GM21786 (cell line): ENCODE results near the gene SLC39A7.

Experiments
- ATAC-seq: cut with Tn5 transposase; IDR thresholded peaks from one replicate; pipeline ENCODE4 v1.9.1; 2021; ENCODE audit not compliant: unreplicated experiment

Gene SLC39A7

DNA sequence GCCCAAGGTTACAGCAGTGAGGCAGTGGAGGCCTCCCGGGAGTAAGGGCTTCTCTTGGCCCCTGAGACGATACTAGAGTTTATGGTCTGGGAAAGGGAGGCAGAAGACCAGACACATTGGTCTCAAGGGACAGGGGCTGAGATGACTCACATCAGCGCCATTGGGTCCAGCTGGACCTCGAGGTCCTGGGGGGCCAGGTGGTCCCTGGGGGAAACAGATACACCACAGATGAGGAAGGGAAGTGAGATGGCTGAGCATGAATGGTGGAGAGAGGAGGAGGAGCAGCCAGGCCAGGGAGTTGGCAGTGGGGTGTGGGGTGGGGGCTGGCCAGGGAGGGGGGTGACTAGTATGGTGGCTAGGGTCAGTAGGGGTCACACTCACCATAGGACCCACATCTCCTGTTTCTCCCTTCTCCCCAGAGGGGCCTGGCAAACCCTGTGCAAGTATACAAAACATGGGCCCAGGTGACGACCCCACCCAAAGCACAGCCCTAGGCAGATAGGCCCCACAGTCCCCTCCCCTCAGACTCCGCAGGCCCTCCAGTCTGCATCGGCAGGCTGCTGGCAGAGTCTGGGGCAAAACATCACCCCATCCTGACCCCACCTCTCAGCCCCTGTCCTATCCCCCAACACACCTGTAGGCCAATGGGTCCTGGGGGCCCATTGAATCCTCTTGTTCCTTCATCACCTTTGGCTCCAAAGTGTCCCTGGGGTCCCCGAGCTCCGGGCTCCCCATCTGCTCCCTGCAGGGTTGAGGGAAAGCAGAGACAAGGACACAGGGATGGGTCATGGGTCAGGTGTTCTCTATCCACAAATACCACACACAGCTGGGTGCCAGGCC, 30.3 kb upstream of the SLC39A7 start:
- ATAC-seq: no peak

DNA sequence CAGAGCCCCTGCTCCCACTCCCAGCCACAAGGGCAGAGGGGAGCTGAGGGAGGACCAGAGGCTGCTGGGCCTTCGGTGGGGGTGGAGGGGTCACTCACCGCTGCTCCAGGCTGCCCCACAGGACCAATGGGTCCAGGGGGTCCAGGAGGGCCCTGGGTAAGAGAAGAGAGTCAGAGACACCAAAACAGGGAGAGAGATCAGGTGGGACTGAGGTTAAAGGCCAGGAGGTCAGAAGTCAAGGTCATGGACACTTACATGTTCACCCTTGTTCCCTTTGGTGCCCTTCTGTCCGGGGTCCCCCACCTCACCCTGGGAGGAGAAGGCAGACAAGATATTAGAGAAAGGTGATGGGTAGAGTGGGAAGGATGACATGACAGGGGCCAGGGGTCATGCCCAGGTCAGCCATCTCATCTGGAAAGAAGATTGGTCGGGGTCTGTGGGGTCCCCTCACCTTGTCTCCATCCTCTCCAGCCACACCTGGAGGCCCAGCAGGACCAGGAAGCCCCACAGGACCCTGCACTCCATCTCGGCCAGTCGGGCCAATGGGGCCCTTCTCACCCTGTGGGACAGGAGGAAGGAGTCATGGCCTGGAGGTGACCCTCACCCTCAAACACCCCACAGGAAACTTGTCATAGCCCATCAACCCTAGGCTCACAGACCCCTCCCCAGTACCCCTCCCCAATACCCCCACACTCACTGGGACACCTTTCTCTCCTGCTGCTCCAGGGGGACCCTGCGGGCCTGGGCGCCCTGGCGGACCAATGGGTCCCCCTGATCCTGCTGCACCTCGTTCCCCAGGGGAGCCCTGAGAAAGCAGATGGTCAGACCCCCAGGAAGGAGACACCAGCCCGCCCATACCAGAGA, 29.4 kb upstream of the SLC39A7 start:
- ATAC-seq: no peak

DNA sequence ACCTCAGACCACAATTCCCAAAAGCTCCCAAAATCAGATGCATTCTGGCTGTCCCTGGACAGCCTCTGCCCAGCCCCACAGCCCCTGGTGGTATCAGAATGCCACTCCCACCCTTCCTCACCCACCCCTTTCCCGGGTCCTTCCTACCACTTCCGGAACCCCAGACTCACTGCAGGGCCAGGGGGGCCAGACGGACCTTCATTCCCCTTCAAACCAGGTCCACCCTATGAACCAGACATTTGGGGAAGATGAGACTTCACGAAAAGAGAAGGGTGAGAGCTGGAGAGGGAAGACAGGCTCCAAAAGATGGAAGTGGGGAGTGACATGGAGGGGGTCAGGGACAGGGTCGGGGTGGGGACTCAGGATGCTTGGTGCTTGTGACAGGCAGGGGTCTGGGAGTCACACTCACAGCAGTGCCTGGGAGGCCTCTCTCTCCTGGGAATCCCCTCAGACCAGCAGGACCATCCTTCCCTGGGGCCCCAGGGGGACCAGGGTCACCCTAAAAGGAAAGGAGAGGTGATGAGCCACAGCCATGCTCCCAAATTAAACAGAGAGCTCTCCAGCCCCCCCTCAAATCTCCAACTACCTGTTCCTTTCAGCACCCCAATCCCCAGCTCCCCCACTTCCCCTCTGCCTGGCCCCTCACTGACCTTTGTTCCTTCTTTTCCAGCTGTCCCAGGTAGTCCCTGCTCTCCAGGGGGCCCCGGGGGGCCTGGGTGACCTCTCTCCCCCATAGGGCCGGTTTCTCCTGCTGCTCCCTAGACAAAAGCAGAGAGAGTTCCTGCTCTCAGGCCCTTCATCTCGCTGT, 28.6 kb upstream of the SLC39A7 start:
- no peak for ATAC-seq

DNA sequence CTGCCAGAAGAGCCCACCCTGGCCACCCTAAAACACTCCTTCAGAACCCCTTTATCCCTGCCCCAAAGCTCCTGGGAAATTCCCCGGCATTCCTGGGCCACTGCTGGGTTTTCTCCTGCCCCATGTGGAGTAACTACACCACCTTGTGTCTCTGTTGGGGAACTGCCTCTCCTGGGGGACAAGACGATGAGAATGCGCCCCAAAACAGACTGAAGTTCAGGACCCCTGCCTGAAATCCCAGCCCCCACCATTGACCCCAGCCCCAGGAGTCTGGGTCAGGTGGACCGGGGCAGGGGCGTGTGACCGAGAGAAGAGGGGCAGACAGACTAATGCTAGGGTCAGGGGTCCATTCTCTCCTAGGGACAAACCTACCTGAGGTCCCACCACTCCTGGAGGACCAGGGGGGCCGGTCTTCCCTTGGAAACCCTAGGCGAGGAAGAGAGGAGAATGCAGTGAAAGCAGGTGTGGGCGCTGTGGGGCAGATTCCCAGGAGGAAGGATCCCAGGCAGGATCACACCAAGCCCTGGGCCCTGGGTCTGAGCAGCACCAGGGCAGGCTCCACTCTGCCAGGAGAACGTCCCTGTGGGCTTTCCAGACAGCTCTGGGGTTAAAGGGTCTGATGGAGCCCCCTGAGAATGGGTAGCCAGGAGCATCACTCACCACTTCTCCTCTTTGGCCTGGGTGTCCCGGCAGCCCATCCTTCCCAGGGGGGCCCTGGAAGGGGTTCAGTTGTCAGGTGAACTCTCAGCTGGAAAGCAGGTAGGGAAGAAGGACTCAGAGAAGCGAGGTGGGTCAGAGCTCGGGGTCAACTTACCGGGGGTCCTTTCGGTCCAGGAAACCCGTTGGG, 27.8 kb upstream of the SLC39A7 start:
- no peak for ATAC-seq

DNA sequence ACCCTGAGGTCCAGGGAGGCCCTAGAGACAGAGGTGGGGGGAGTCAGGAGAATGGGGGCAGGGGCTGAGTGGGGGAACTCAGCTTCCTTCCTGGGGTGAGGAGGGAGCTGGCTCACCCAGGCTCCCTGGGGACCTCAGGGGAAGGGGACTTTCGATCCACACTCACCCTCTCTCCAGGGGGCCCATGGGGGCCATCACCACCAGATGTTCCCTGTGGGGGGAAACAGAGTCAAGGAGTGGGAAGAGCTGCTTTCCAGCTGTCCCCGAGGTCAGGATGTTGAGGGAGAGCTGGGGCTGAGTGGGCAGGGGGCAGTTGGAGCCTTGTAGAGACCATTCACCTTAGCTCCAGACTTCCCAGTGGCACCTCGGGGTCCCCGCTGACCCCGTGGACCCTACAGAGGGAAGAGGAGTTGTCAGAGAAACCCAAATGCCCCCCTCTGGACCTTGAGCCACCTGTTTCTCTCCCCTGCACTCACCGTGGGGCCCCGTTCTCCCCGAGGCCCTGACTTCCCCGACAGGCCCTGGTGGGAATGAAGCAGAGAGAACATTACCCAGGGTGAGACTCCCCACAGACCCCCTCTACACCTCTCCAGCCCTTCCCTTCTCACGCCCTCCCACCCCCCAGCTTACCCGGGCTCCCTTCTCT, 27.0 kb upstream of the SLC39A7 start:
- ATAC-seq: no peak

DNA sequence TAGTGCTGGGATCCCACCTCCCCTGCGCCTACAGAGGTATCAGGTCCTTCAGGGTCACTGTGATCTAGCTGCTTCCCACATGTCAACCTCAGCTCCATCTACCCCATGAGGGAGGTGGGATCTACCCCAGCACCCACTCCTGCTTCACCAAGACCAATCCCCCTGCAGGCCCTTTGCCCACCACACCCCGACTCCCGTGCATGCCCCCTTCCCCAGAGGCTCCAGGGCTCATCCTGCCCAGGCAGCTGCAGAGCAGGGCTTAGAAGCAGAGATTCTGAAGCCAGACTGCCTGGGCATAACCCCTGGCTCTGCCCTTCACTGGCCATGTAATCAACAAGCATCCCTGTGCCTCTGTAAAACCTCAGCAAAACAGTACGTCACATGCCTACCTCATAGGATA, 25.9 kb upstream of the SLC39A7 start:
- ATAC-seq: no peak

DNA sequence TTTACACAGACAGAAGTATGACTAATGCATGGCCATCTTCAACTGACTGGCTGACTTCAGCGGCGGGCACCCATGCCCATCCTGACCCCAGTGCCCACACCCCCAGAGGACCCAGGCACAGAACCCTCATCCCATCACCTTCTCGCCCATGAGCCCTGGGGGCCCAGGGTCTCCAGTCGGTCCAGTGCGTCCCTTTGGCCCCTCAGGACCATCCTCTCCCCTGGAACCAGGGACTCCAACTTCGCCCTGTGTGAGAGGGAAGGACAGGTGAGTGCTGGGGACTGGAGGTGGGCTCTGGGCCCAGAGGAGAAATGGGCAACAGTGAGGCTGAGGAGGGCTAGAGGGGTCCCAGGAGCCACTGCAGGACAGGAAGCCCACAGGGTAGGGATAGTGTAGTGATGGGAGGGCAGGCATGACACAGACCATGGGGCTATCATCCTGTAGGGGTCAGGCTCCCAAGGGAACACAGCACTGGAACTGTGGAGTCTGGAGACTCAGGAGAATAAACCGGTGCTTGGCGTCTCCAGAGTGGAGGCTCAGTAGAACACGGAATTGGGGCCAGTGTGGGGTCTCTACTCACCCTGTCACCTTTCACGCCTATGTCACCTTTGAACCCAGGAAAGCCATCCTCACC, 25.1 kb upstream of the SLC39A7 start:
- no peak for ATAC-seq

DNA sequence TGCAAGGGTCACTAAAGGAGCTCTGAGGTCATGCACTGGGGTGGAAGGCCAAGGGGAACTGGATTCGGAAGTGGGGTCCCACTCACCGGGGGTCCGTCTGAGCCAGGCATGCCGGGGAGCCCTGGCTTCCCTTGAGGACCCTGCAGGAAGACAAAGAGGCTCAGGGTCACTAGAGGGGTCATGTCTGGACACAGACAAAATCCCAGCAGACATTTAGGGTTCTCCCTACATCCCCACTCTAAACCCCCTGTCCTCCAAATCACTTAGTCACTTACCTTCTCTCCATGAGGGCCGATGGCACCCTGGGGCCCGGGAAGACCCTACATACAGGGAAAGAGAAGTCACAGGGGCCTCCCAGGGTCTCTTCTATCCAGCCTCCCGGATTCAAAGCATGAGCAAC, 23.8 kb upstream of the SLC39A7 start:
- no peak for ATAC-seq

DNA sequence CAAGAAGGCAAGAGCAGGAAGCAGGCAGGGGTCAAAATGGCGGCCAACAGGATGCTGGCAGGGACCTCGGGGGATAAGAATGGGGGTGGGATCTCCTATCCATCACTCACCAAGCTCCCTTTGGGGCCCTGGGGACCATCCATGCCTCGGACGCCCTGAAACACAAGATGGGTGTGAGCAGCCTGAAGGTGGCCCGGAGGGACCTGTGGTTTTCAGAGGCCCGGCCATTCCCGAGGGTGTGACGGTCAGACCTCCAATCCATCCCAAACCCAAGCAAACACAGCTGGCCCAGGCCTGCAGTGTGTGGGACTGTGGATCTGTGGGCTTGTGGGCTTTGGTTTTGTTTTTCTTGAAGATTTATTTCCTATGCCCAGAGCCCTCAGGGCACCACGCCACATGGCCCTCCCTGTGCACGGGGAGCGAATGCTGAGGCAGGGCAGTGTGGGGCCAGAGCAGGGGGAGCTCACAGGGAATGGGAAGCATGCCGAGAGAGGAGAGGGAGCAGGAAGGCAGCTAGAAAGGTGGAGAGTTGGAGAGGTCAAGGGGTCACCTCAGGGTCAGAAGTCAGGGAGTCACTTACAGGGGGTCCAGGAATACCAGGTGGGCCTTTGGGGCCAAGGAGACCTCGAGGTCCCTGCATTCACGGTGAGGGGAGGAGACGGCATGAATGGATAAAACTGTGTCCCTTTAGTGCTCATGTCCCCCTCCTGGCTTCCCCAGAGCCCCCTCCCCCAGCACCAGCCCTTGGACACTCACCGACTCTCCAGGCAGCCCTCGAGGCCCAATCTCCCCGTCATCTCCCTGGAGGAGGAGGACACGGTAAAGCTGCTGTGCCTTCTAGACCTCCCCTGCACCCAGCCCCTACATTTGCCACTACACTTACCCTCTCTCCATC, 22.9 kb upstream of the SLC39A7 start:
- no peak for ATAC-seq

DNA sequence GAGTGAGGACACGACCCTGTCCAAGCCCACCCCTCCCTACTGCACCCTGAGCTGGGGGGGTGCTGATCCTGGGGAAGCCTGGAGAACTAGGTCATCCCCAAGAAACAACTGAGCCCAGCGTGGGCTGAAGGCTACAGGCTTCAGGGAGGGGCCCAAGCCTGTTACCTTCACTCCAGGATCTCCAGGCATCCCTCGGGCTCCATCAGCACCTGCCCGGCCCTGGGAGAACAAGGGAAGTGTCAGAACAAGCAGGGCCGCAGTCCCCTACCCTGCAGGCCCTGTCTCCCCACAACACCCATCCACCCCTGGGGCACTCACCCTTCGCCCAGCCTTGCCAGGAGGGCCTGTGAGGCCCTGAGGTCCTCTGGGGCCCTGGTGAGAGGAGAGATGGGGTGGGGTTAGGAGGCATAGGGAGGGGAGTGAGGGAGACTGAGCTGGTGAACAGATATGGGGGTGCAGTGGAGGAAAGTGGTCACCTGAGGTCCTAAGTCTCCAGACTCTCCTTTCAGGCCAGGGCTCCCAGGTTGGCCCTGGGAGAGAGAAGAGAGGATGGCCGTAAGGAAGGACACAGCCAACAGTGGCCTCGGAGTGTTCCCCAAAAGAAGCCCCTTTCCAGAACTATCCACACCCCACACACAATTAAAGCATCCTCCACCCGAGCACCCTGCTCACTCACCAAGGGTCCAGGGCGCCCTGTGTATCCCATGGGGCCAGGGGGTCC, 21.8 kb upstream of the SLC39A7 start:
- ATAC-seq: no peak

DNA sequence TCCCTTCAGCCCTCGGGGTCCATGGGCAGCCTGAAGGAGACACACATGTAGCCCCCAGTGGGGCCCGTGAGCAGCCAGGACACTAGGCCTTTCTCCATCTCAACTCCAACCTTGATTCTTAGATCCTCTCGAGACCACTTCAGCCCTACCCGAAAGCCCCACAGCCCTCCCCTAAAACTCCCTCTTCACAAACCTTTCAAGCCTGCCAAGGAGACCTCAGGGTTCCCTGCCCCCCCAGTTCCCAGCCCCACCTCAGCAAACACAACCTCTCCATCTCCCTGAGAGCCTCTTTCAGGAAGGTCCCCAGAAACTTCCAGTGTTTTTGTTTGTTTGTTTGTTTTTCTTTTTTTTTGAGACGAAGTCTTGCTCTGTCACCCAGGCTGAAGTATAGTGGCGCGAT, 19.5 kb upstream of the SLC39A7 start:
- no peak for ATAC-seq

DNA sequence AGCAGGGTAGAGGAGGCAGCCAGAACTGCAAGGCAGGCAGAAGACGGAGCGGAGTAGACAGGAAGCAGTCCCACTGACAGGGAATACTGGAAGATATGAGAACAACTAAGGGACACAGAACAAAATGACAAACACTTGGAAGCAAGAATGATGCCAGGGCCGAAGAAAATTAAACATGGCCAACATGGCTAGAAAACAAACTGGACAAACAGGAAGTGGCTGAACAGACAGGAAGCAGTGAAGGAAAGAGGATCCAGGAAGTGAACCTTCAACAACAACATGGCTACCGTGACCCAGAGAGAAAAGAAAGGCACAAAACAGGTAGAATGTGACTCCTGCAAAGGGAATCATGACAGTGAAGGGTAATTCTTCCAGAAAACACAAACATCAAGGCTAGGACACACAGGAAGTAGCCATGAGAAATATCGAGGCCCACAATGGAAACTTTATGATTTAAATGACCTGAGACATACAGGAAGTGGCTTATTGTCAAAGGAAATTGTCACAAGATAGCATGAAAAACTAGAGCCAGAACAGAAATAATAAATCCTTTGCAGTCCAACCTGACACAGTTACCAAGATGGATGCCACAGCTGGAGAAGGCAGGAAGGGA, 17.5 kb upstream of the SLC39A7 start:
- ATAC-seq: no peak

DNA sequence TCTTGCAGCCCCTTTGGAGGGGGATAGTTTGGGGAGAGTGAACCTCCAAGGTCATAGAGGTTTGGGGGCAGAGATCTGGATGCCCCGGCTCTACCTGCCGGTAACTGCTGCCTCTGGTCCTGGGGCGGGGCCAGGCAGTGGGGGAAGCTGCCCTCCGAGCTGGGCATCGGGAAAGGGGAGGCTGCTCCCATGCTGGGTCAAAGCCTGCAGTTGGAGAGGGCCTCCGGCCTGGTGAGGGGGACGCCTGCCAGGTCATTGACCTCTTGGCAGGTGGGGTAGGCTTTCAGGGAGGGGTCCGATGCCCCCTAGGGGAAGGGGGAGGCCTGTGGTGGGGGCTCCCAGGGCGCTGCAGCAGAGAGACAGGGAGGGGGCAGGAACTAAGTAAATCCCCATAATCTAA, 15.5 kb upstream of the SLC39A7 start:
- no peak for ATAC-seq

DNA sequence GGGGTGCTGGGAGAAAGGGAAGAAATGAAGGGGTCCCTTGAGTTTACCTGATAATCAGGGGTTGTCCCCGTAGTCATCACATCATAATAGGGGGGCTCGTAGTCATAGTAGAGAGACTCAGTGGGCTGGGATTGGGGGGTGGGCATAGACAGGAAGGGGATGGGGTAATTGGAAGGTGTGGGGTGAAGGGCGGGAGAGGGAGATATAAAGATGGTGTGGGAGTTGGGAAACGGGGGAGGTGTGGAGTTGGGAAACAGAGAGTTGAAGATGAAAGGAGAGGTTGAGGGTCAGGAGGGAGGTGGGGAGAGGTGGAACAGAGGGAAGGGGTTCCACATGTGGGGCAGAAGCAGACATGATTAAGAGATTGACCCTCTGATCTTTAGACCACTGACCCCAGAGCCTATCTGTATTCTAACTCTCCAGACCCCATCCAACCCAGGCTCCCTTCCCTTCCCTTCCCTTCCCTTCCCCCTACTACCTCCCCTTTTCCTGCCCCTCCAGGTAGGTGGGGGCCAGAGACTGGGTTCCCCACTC, 14.9 kb upstream of the SLC39A7 start:
- no peak for ATAC-seq

DNA sequence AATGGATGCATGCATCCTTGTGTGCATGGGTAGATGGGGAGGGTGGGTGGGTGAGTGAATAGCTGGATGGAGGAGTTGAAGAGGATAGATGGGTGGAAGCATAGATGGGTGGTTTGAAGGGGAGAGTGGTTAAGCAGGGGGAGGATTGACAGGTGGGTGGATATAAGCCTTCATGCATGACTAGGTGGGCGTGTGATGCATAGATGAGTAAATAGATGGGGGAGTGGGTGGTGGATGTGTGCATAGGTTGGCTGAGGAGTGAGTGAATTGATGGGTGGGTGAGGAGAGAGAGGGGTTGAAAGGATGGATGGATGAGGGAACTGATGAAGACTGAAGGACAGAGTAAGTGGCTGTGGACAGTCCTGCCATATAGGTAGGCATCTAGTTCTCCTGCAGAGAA, 12.9 kb upstream of the SLC39A7 start:
- no peak for ATAC-seq

DNA sequence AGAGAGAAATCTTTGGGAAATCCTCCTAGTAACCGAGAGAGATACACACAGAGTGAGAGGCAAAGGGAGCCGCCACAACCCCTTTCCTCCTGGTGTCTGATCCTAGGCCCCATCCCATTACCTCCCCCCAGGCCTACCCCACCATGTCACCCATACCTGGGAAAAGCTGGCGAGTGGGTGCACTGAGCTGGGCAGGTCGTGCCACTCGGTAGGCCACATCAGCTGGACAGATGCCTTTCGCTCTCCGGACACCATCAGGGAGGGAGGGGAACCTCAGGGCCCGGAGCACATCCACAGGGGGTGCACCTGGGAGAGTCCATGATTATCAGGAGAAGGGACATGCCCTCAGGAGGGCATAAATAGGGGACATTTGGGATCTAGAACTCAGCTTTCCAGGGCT, 11.5 kb upstream of the SLC39A7 start:
- ATAC-seq: no peak
